Hepatocyte (in vitro differentiated cells): ENCODE data around the gene TTLL1. TPM values are rescaled to one million over a fixed set of nuclear protein-coding genes. Genes with fewer than 3 reads are reported as not detected.

Experiments
- DNase-seq: peaks from one replicate; pipeline ENCODE4 v3.0.0-alpha.2; 2016; ENCODE audit warnings: low spot score
- H2AFZ ChIP-seq: fragments of 200-600 bp; sonication (generic); 2 replicates; pipeline ENCODE4 v1.6.0; 2016; ENCODE audit warnings: antibody characterized with exemption, mild to moderate bottlenecking
- H3K27ac ChIP-seq: fragments of 200-600 bp; sonication (generic); 2 replicates; pipeline ENCODE4 v1.5.1; 2016; ENCODE audit warnings: mild to moderate bottlenecking
- H3K27me3 ChIP-seq: fragments of 200-600 bp; sonication (generic); 2 replicates; pipeline ENCODE4 v1.6.1; 2016
- H3K36me3 ChIP-seq: fragments of 200-600 bp; sonication (generic); replicated peaks from 2 replicates; pipeline ENCODE4 v1.5.1; 2016; ENCODE audit warnings: low read depth; ENCODE audit not compliant: insufficient read depth
- H3K4me1 ChIP-seq: fragments of 200-600 bp; sonication (generic); 2 replicates; pipeline ENCODE4 v1.5.1; 2016; ENCODE audit warnings: mild to moderate bottlenecking, moderate library complexity; ENCODE audit not compliant: insufficient read depth
- H3K4me2 ChIP-seq: fragments of 200-600 bp; sonication (generic); 2 replicates; pipeline ENCODE4 v1.6.0; 2016
- H3K4me3 ChIP-seq: fragments of 200-600 bp; sonication (generic); 2 replicates; pipeline ENCODE4 v1.5.1; 2016; ENCODE audit warnings: mild to moderate bottlenecking
- H3K79me2 ChIP-seq: fragments of 200-600 bp; sonication (generic); 2 replicates; pipeline ENCODE4 v1.6.0; 2017; ENCODE audit warnings: mild to moderate bottlenecking
- H3K9me2 ChIP-seq: fragments of 200-600 bp; sonication (generic); replicated peaks from 2 replicates; pipeline ENCODE4 v1.6.0; 2017; ENCODE audit warnings: mild to moderate bottlenecking; ENCODE audit not compliant: insufficient read depth
- H3K9me3 ChIP-seq: fragments of 200-600 bp; sonication (generic); 2 replicates; pipeline ENCODE4 v1.5.1; 2016; ENCODE audit warnings: low read depth, mild to moderate bottlenecking
- H4K20me1 ChIP-seq: fragments of 200-600 bp; sonication (generic); 2 replicates; pipeline ENCODE4 v1.6.0; 2016; ENCODE audit warnings: mild to moderate bottlenecking; ENCODE audit not compliant: insufficient read depth, poor library complexity, severe bottlenecking
- CTCF ChIP-seq: fragments of 200-600 bp; sonication (generic); IDR thresholded peaks from 2 replicates; pipeline ENCODE4 v1.5.1; 2016; ENCODE audit warnings: antibody characterized with exemption, mild to moderate bottlenecking; ENCODE audit not compliant: poor library complexity
- EZH2 ChIP-seq: fragments of 200-600 bp; sonication (generic); IDR thresholded peaks from 2 replicates; pipeline ENCODE4 v1.6.1; 2016; ENCODE audit warnings: antibody characterized with exemption, mild to moderate bottlenecking, borderline replicate concordance
- EZH2phosphoT487 ChIP-seq: fragments of 200-600 bp; sonication (generic); IDR thresholded peaks from one replicate; pipeline ENCODE4 v1.6.1; 2018; ENCODE audit warnings: antibody characterized with exemption, mild to moderate bottlenecking, low read depth, moderate library complexity; ENCODE audit not compliant: unreplicated experiment, severe bottlenecking
- WGBS: methylation state at CpG from one replicate; pipeline ENCODE4 v1.1.6; 2016; ENCODE audit warnings: low lambda C conversion rate; ENCODE audit errors: missing lambda C conversion rate; 5-methylcytosine and 5-hydroxymethylcytosine counted together
- polyA plus RNA-seq: library from polyadenylated mRNA; unstranded; fragments of >200 nt; fragmentation: Nextera tagmentation; extraction: Ambion mirVana; gene quantifications from 2 replicates; pipeline ENCODE4 v1.2.1, GENCODE V29; 2016
- total RNA-seq: library from RNA; depleted of rRNA; stranded (reverse); fragments of >200 nt; gene quantifications from 2 replicates; pipeline ENCODE4 v1.2.3, GENCODE V29; 2014

TTLL1 gene
- total and polyA plus RNA-seq, 2 experiments from 2014 or later = 6.4 to 8.7 TPM

DNA sequence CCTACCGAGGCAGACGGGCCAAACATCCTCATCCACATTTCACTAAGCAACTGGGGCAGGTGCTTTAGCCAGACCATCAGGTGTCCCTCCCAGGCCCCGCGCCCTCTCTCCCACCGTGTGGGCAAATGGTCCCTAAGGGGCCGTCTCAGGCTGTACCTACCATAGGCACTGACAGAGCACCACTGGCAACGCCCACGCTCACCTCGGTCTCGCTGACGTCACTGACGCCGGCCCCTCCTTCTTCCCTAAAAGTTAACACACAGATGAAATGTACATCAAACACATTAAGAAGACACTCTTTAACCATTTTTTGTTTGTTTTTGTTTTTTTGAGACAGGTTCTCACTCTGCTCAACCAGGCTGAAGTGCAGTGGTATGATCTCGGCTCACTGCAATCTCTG is 9.4 kb downstream of the TTLL1 start:
- Histone ChIP-seq H3K79me2 (no peaks in the 10 kb centered on the region), H3K4me1 (peaks cover 7% of the 10 kb centered on the region), H3K4me2 (no peak overlapping the region), H3K27ac (peak overlapping the region; percentile 72), H2AFZ (no peak overlapping the region), H4K20me1 (no peaks in the 10 kb centered on the region), H3K9me3 (no peaks in the 10 kb centered on the region), H3K36me3 (no peaks in the 10 kb centered on the region), H3K4me3 (no peak overlapping the region), H3K27me3 (no peaks in the 10 kb centered on the region), H3K9me2 (no peaks in the 10 kb centered on the region)
- WGBS = 94% methylated on average over 14 of the region's 14 CpGs
- TF ChIP-seq EZH2phosphoT487 = no peak
- no peak for TF ChIP-seq CTCF
- TF ChIP-seq EZH2 = no peak
- DNase-seq = no peak

DNA sequence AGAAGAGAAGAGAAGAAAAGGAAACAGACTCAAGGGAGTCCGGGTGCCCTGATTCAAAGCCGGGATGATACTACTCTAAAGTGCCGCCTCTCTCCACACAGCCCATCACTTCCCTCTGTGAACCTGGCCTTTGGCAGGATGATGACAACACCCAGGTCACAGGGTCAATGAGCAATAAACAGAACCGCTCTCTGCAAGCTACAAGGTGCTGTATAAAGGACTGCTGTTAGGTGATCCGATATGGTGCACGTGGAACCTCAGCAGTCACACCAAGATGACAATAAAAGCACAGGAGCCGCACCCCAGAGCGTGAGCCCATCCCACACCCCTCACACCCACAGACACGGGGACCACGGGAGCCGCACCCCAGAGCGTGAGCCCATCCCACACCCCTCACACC is 10.7 kb downstream of the TTLL1 start:
- no peak overlapping the region for H3K4me2 ChIP-seq

DNA sequence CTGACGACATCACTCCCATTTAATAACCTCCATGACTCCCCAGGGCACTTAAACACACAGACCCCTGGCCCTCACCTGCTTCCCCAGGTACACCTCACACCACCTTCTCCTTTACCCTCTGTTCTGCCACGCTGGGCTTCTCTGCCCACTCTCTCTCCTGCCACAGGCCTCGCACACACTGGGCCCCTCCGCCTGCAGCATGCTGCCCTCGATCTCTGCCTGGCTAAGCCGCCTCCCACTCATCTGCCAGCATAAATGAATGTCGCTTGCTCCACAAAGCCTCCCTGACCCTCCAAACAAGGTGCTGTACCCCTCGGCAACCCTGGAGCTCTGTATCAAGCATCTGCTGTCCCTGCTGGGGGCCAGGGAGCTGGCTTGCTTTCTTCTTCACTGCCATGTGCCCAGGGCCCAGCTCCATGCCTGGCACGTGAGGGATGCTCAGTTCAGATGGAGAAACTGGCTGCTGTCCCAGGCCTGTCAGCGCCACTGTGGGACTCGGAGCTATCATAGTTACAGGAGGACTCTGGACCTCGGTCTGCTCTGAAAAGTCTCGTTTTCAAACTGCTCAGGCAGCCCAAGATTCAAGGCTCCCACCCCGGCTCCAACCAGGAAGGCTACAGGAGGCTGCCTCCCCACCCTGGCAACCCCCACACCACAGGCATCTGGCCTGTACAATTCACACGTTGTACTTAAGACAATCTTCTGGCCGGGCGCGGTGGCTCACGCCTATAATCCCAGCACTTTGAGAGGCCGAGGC is 11.9 kb downstream of the TTLL1 start:
- peaks cover 7% of the 10 kb centered on the region for H3K4me1 ChIP-seq
- H4K20me1 ChIP-seq = no peaks in the 10 kb centered on the region
- no peak for DNase-seq
- no peaks in the 10 kb centered on the region for H3K27me3 ChIP-seq
- WGBS = 85% methylated on average over 20 of the region's 20 CpGs
- H2AFZ ChIP-seq = no peak overlapping the region
- no peaks in the 10 kb centered on the region for H3K79me2 ChIP-seq
- H3K9me2 ChIP-seq = no peaks in the 10 kb centered on the region
- H3K27ac ChIP-seq = no peak overlapping the region
- H3K4me2 ChIP-seq = no peak overlapping the region
- H3K9me3 ChIP-seq = no peaks in the 10 kb centered on the region
- no peak for TF ChIP-seq CTCF
- TF ChIP-seq EZH2 = no peak
- TF ChIP-seq EZH2phosphoT487 = no peak
- no peak overlapping the region for H3K4me3 ChIP-seq
- H3K36me3 ChIP-seq = no peaks in the 10 kb centered on the region

More for the DNA sequence above, 10.7 kb downstream of the TTLL1 start:
- Histone ChIP-seq H3K36me3 (no peaks in the 10 kb centered on the region), H3K9me3 (no peaks in the 10 kb centered on the region), H3K79me2 (no peaks in the 10 kb centered on the region), H3K27ac (no peak overlapping the region), H3K27me3 (no peaks in the 10 kb centered on the region), H3K4me3 (no peak overlapping the region), H2AFZ (no peak overlapping the region), H3K4me1 (peaks cover 7% of the 10 kb centered on the region), H4K20me1 (no peaks in the 10 kb centered on the region), H3K9me2 (no peaks in the 10 kb centered on the region)
- 42% methylated on average over 6 of the region's 12 CpGs for WGBS
- no peak for TF ChIP-seq EZH2phosphoT487
- no peak for TF ChIP-seq EZH2
- TF ChIP-seq CTCF = no peak
- peak; percentile 61 for DNase-seq
